HT1080 (cell line): ENCODE measurements around the gene HSPA2. TPM values are rescaled to one million over a fixed set of nuclear protein-coding genes. Genes with fewer than 3 reads are reported as not detected.
A peak's percentile ranks its signal among the peaks of the same experiment; 100 is the strongest.
"Not testable (repeated sequence)": the region's sequence is repeated elsewhere in the genome, so short reads cannot be mapped to it uniquely, and the experiment has no call there.

Experiments used
- DNase-seq: peaks from one replicate; pipeline ENCODE4 v3.0.0-alpha.2; 2015; ENCODE audit warnings: low read depth
- total RNA-seq: library from RNA; depleted of rRNA; stranded (reverse); fragments of >200 nt; shearing (Covaris generic); gene quantifications from 2 replicates; pipeline ENCODE4 v1.2.3, GENCODE V29; 2014

HSPA2 gene
- total RNA-seq, 1 experiment from 2014 or later = 3.0 TPM

GRCh38 chr14:64513271-64513670, 27.3 kb upstream of the HSPA2 start:
- DNase-seq = no peak

GRCh38 chr14:64515053-64515452, 25.5 kb upstream of the HSPA2 start:
- no peak for DNase-seq

- DNase-seq = no peak
Observed at GRCh38 chr14:64516969-64517368, 23.6 kb upstream of the HSPA2 start.

GRCh38 chr14:64517667-64518066, 22.9 kb upstream of the HSPA2 start:
- DNase-seq = not testable (repeated sequence)

GRCh38 chr14:64518229-64518628, 22.3 kb upstream of the HSPA2 start:
- no peak for DNase-seq

- DNase-seq = no peak
Observed at GRCh38 chr14:64520699-64521098, 19.8 kb upstream of the HSPA2 start.

GRCh38 chr14:64522591-64523355, 17.8 kb upstream of the HSPA2 start:
- DNase-seq = no peak

GRCh38 chr14:64525354-64525753, 15.2 kb upstream of the HSPA2 start:
- no peak for DNase-seq

- DNase-seq = no peak
Observed at GRCh38 chr14:64531567-64531966, 9.0 kb upstream of the HSPA2 start.

- DNase-seq = no peak
Observed at GRCh38 chr14:64536488-64537245, 3.9 kb upstream of the HSPA2 start.

- no peak for DNase-seq
Observed at GRCh38 chr14:64541261-64541971, 875 bp downstream of the HSPA2 start.

GRCh38 chr14:64541972-64542835, 1.7 kb downstream of the HSPA2 start:
- no peak for DNase-seq

- no peak for DNase-seq
Observed at GRCh38 chr14:64542836-64543201, 2.3 kb downstream of the HSPA2 start.

- DNase-seq = no peak
Observed at GRCh38 chr14:64544607-64545312, 4.2 kb downstream of the HSPA2 start.

GRCh38 chr14:64549016-64549415, 8.5 kb downstream of the HSPA2 start:
- no peak for DNase-seq

GRCh38 chr14:64549791-64550620, 9.5 kb downstream of the HSPA2 start, which contains the start of gene PPP1R36:
PPP1R36 (plus strand) TSS chr14:64549961; CDS start chr14:64549998, 37 bp downstream.
- DNase-seq = no peak

GRCh38 chr14:64550621-64551333, 10.2 kb downstream of the HSPA2 start:
- DNase-seq = no peak

GRCh38 chr14:64554556-64554955, 14.0 kb downstream of the HSPA2 start:
- DNase-seq = no peak

GRCh38 chr14:64556526-64556925, 16.0 kb downstream of the HSPA2 start:
- peak; percentile 63 for DNase-seq
